Measurements from ENCODE around the gene TRPM4. TPM values are rescaled to one million over a fixed set of nuclear protein-coding genes. Genes with fewer than 3 reads are reported as not detected.
A peak's percentile ranks its signal among the peaks of the same experiment; 100 is the strongest.

TRPM4 gene
- total RNA-seq, 1 donor from 2014 or later: 58.5 TPM

GRCh38 chr19:49148044-49148682 lies 9.4 kb upstream of the TRPM4 start:
- no peak for TF ChIP-seq CTCF (IDR thresholded peaks at IDR 0.05; ENCODE audit: unreplicated experiment)
- Mint-ChIP-seq H3K27ac (peak overlapping the region; percentile 96), H3K36me3 (no peaks in the 10 kb centered on the region)

GRCh38 chr19:49148784-49149651 lies 8.6 kb upstream of the TRPM4 start:
- Mint-ChIP-seq H3K27ac (peak overlapping the region; percentile 96), H3K27me3 (ENCODE audit: low read depth) (no peaks in the 10 kb centered on the region), H3K4me1 (peaks cover 35% of the 10 kb centered on the region), H3K36me3 (no peaks in the 10 kb centered on the region), H3K9me3 (peaks cover 1% of the 10 kb centered on the region), H3K4me3 (peak overlapping the region; percentile 89)
- DNase-seq (ENCODE audit: low spot score in 2 of 2, unreplicated experiment in 2 of 2): peak; percentile 100
- TF ChIP-seq CTCF (IDR thresholded peaks at IDR 0.05; ENCODE audit: unreplicated experiment): no peak

More at GRCh38 chr19:49148044-49148682, 9.4 kb upstream of the TRPM4 start:
- Mint-ChIP-seq H3K4me3 (peak overlapping the region; percentile 89), H3K4me1 (peaks cover 35% of the 10 kb centered on the region), H3K27me3 (ENCODE audit: low read depth) (no peaks in the 10 kb centered on the region), H3K9me3 (no peaks in the 10 kb centered on the region)
- DNase-seq (ENCODE audit: low spot score in 2 of 2, unreplicated experiment in 2 of 2): no peak

GRCh38 chr19:49149652-49150105 lies 7.9 kb upstream of the TRPM4 start:
- peak overlapping the region; percentile 89 for H3K4me3 Mint-ChIP-seq
- H3K36me3 Mint-ChIP-seq: no peaks in the 10 kb centered on the region
- peaks cover 8% of the 10 kb centered on the region for H3K9me3 Mint-ChIP-seq
- peak overlapping the region; percentile 96 for H3K27ac Mint-ChIP-seq
- peaks cover 35% of the 10 kb centered on the region for H3K4me1 Mint-ChIP-seq
- no peaks in the 10 kb centered on the region for H3K27me3 Mint-ChIP-seq (ENCODE audit: low read depth)
- no peak for TF ChIP-seq CTCF (IDR thresholded peaks at IDR 0.05; ENCODE audit: unreplicated experiment)
- peak in 1 of 2 experiments; percentile 79 for DNase-seq (ENCODE audit: low spot score in 2 of 2, unreplicated experiment in 2 of 2)

GRCh38 chr19:49150106-49150943 lies 7.3 kb upstream of the TRPM4 start:
- DNase-seq (ENCODE audit: low spot score in 2 of 2, unreplicated experiment in 2 of 2): peak; percentile 78 to 88
- Mint-ChIP-seq H3K9me3 (peaks cover 10% of the 10 kb centered on the region), H3K27ac (peak overlapping the region; percentile 96), H3K27me3 (ENCODE audit: low read depth) (no peaks in the 10 kb centered on the region), H3K4me3 (peak overlapping the region; percentile 89), H3K4me1 (peaks cover 35% of the 10 kb centered on the region), H3K36me3 (no peaks in the 10 kb centered on the region)
- TF ChIP-seq CTCF (IDR thresholded peaks at IDR 0.05; ENCODE audit: unreplicated experiment): no peak

- Mint-ChIP-seq H3K4me1 (peaks cover 35% of the 10 kb centered on the region), H3K27me3 (ENCODE audit: low read depth) (no peaks in the 10 kb centered on the region), H3K9me3 (peaks cover 10% of the 10 kb centered on the region), H3K36me3 (no peaks in the 10 kb centered on the region), H3K4me3 (peak overlapping the region; percentile 89), H3K27ac (no peak overlapping the region)
- TF ChIP-seq CTCF (IDR thresholded peaks at IDR 0.05; ENCODE audit: unreplicated experiment): no peak
- DNase-seq (ENCODE audit: low spot score in 2 of 2, unreplicated experiment in 2 of 2): no peak
Measured at GRCh38 chr19:49150944-49151243, 6.7 kb upstream of the TRPM4 start.
